Activated CD8-positive, alpha-beta memory T cell treated with anti-CD3 and anti-CD28 coated beads for 36 hours (primary cell): ENCODE results near the gene NAV1. TPM values are rescaled to one million over a fixed set of nuclear protein-coding genes. Genes with fewer than 3 reads are reported as not detected.
"Not testable (repeated sequence)": the region's sequence is repeated elsewhere in the genome, so short reads cannot be mapped to it uniquely, and the experiment has no call there.

Experiments
- CTCF ChIA-PET: fragments of 350-600 bp; sonication (Branson Sonifier 250); formaldehyde crosslinking; loops from one replicate; lab custom pipeline; 2021; ENCODE audit warnings: antibody characterized with exemption; lab: Charles Lee
- POLR2A ChIA-PET: fragments of 350-600 bp; sonication (Branson Sonifier 250); formaldehyde crosslinking; loops from one replicate; lab custom pipeline; 2021; ENCODE audit warnings: antibody characterized with exemption; lab: Charles Lee
- total RNA-seq, 2 experiments: library from RNA; stranded (reverse); gene quantifications; one replicate each; pipeline ENCODE4 v1.2.3, GENCODE V29; 2021

NAV1 gene
- total RNA-seq, 2 experiments from 2014 or later, result 0.61 to 0.94 TPM

DNA sequence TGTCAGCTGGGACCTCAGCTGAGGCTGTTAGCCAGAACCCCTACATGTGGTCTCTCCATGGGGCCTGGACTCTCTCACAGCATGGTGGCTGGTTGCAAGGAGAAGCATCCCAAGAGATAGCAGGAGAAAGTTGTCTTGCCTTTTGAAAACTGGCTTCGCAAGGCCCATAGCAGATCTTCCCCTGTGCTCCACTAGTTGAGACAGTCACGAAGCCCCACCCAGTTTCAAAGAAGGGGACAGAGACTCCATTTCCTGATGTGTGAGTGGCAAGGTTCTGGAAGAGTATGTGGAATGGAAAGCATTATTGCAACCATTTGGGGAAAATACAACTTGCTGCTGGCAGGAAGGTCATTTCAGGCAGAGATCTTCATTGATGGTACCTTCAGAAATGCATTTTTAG, 24.5 kb upstream of the NAV1 start:
- ChIA-PET CTCF (interaction anchor here (1.8 to 5.3 kb wide), 3 partner anchors 16 to 62 kb away, joined by 5 to 95 read pairs (median 6); no protein-coding TSS in a partner anchor), POLR2A (no interaction called here)

DNA sequence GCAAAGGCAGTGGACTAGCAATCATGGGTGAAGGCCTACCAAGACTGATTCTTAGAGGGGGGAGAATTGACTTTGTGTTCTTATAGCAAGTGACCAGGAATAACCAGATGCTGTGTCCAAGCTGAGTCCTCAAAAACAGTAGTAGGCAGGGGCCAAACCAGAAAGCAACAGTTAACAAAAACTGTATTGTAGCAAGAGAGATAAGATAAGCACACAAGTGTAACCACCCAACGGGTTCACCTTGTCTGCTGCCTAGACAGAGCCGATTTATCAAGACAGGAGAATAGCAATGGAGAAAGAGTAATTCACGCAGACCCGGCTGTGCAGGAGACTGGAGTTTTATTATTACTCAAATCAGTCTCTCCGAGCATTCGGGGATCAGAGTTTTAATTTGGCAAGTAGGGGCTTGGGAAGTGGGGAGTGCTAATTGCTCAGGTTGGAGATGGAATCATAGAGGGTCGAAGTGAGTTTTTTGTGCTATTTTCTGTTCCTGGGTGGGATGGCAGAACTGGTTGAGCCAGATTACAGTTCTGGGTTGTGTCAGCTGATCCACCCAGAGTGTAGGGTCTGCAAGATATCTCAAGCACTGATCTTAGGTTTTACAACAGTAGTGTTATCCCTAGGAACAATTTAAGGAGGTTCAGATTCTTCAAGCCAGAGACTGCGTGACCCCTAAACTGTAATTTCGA, 23.7 kb upstream of the NAV1 start:
- POLR2A ChIA-PET, result no interaction called here
- CTCF ChIA-PET, result interaction anchor here (1.2 to 5.3 kb wide), 2 partner anchors 34 to 67 kb away, joined by 5 to 95 read pairs; no protein-coding TSS in a partner anchor

DNA sequence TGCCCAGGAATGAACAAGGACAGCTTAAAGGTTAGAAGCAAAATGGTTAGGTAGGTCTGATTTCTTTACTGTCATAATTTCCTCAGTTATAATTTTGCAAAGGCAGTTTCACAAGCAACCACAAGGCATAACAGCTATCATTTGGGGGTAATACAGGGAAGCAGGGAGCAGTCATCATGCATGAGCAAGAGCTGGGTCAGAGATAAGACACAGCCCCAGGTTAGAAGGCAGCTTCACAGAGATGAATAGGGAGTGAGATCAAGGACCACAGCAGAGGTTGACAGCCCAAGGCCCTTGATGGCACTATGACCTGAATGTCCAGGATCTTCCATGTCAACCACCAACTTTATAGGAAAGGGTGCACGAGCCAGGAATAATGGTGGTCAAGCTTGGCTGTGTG, 23.0 kb upstream of the NAV1 start:
- POLR2A ChIA-PET, result interaction anchor here (0.9 kb wide), 1 partner anchor 9 kb away, joined by 6 read pairs; no protein-coding TSS in a partner anchor

DNA sequence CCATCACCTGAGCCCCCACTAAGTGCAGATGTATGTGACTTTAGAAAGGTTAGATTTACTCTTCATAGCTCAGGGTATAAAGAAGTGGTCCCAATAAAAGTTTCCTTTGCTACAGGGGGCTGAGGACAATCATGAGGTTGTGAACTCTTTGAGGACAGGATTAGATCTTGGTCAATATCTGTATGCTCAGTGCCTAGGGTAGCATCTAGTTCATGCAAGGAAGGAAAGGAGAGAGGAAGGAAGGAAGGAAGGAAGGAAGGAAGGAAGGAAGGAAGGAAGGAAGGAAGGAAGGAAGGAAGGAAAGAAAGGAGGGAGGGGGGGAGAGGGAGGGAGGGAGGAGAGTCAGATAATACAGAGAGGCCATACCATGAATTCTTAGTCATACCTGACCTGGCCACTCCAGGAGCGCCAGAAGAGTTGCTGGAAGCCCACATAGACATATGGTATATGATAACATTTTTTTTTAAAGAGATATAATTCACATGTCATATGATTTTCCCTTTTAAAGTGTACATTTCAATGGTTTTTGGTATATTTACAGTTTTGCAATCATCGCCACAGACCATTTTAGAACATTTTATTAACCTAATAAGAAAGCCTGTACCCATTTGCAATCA, 22.3 kb upstream of the NAV1 start:
- CTCF ChIA-PET, result interaction anchor here (1.2 to 5.3 kb wide), 2 partner anchors 35 to 69 kb away, joined by 5 to 95 read pairs; no protein-coding TSS in a partner anchor

More for the DNA sequence above, 23.0 kb upstream of the NAV1 start:
- CTCF ChIA-PET, result interaction anchor here (1.2 to 5.3 kb wide), 2 partner anchors 34 to 68 kb away, joined by 5 to 95 read pairs; no protein-coding TSS in a partner anchor

DNA sequence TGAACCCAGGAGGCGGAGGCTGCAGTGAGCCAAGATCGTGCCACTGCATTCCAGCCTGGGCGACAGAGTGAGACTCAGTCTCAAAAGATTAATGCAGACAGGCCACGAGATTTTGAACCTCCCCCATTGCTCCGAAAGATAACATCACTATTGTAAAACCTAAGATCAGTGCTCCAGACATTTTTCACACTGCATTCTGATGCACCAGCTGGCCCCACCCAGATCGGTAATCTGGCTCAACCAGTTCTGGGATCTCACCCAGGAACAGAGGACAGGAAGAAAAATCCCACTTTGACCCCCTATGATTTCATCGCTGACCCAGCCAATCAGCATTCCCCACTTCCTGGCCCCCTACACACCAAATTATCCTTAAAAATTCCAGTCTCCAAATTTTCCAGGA, 21.3 kb upstream of the NAV1 start:
- ChIA-PET POLR2A (no interaction called here), CTCF (interaction anchor here (1.4 to 2.8 kb wide), 2 partner anchors 10 to 35 kb away, joined by 5 to 13 read pairs; partner anchors contain the start of gene CSRP1)

More for the DNA sequence above, 22.3 kb upstream of the NAV1 start:
- POLR2A ChIA-PET, result interaction anchor here (0.9 kb wide), 1 partner anchor 9 kb away, joined by 6 read pairs; no protein-coding TSS in a partner anchor

DNA sequence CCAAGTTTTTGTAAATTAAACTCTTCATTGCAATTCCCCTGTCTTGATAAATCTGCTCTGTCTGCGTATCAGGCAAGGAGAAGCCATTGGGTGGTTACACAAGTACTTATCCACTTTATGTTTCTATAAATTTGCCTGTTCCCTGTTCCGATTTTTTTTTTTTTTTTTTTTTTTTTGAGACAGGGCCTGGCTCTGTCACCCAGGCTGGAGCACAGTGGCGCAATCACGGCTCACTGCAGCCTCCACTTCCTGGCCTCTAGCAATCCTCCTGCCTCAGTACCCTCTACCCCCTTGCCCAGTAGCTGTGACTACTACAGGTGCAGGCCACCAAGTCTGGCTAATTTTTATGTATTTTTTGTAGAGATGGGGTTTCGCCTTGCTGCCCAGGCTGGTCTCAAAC, 20.9 kb upstream of the NAV1 start:
- ChIA-PET POLR2A (no interaction called here), CTCF (interaction anchor here (1.1 to 2.8 kb wide), 3 partner anchors 11 to 36 kb away, joined by 3 to 13 read pairs (median 5); partner anchors contain the start of gene CSRP1)

DNA sequence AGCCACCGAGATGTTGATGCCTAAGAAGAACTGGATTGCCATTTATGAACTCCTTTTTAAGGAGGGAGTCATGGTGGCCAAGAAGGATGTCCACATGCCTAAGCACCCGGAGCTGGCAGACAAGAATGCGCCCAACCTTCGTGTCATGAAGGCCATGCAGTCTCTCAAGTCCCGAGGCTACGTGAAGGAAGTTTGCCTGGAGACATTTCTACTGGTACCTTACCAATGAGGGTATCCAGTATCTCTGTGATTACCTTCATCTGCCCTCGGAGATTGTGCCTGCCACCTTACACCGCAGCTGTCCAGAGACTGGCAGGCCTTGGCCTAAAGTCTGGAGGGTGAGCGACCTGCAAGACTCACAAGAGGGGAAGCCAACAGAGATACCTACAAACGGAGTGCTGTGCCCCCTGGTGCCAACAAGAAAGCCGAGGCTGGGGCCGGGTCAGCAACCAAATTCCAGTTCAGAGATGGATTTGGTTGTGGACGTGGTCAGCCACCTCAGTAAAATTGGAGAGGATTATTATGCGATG, 18.8 kb upstream of the NAV1 start:
- POLR2A ChIA-PET, result not testable (repeated sequence)
- CTCF ChIA-PET, result interaction anchor here (2.2 to 2.8 kb wide), 2 partner anchors 38 to 39 kb away, joined by 7 to 13 read pairs; no protein-coding TSS in a partner anchor

DNA sequence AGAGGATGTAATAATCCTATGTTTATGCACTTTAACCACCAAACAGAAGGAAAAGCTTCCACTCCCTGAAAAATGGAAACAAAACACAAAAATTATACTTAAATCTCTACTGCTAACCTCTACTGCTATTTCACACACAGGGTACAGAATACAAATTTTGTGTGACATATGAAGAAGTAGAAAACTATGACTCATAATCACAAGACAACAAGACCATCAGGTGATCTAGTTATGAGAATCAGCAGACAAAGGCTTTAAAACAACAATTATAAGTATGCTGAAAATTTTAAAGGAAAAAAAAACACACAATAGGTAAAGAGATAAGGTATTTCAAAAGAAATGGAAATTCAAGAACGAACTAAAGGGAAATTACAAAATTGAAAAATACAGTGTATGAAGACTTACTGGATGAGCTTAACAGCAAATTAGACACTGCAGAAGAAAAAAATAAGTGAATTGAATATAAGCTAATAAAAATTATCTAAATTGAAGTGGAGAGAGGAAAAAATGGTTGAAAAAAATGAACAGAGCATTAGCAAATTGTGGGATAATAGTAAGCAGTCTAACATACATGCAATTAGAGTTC, 13.6 kb upstream of the NAV1 start:
- ChIA-PET CTCF (interaction anchor here (2.4 kb wide), 1 partner anchor 12 kb away, joined by 10 read pairs; no protein-coding TSS in a partner anchor), POLR2A (no interaction called here)

DNA sequence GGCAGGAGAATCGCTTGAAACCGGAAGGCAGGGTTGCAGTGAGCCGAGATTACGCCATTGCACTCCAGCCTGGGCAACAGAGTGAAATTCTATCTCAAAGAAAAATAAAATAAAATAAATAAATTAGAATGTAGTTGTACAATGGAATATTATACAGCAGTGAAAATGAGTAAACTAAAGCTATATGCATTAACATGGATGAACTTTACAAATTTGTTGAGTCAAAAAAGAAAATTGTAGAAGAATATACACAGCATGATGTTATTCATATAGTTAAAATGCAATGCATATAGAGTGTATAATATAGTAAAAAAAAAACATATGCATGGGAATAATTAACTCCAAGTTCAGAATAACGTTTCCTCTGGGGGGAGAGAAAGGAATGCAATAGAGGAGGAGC, 11.0 kb upstream of the NAV1 start:
- POLR2A ChIA-PET, result interaction anchor here (0.6 kb wide), 1 partner anchor 323 kb away, joined by 5 read pairs; no protein-coding TSS in a partner anchor
- CTCF ChIA-PET, result interaction anchor here (1.0 kb wide), 1 partner anchor 16 kb away, joined by 3 read pairs; no protein-coding TSS in a partner anchor

DNA sequence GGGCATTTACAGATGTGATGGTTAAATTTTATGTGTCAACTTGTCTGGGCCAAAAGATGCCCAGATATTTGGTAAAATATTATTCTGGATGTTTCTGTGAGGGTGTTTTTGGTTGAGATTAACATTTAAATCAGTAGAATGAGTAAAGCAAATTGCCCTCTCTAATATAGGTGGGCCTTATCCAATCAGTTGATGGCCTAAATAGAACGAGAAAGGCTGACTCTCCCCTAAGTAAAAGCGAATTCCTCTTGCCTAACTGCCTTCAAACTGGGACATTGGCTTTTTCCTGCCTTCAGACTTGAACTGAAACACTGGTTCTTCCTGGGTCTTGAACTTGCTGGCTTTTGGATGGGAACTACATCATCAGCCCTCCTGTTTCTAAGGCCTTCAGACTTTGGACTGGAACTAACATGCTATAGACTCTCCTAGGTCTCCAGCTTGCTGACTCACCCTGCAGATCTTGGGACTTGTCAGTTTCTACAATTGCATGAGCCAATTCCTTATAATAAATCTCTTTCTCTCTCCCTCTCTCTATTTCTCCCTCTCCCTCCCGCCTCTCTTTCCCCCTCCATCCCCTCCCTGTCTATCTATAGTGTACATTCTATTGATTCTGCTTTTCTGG, 10.2 kb upstream of the NAV1 start:
- CTCF ChIA-PET, result interaction anchor here (1.0 kb wide), 1 partner anchor 17 kb away, joined by 3 read pairs; no protein-coding TSS in a partner anchor
- POLR2A ChIA-PET, result no interaction called here

DNA sequence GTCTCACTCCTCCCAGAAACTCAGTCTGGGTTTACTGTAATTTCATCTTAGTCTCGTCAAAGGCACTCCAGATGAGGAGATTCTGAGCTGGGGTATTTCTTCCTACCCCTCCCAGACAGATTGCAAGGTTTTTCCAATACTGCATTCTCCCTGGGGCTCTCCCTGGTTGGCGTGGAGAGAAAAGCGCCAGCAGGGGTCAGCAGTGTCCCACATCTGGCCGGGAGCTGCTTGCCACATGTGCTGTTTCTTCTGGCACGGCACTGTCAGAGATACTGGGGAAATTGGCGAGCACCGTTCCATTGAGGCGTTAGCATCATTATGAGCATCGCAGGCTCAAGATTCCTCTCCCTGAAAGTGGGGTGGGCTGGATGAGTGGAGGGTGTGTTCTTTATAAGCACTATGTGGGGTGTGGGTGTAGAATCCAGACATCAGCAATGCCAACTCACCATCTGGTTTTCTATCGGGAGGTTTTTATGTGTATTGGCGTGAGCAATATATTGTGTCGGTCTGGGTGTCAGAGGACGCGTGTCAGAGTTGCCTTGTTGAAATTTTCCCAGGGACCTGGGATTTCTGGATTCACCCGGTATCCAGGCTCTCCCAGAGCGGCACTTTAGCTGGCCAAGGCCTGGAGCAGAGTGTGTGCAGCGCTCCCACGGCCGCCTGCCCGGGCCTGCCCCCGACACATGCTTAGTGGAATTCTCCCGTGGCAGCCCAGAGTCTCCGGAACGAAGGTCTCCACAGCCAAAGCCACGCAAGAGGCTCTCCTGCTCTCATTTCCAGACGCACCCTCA, 8.0 kb upstream of the NAV1 start:
- CTCF ChIA-PET, result interaction anchor here (0.6 to 1.3 kb wide), 5 partner anchors 18 to 253 kb away, joined by 3 to 5 read pairs (median 3); no protein-coding TSS in a partner anchor
- POLR2A ChIA-PET, result no interaction called here

DNA sequence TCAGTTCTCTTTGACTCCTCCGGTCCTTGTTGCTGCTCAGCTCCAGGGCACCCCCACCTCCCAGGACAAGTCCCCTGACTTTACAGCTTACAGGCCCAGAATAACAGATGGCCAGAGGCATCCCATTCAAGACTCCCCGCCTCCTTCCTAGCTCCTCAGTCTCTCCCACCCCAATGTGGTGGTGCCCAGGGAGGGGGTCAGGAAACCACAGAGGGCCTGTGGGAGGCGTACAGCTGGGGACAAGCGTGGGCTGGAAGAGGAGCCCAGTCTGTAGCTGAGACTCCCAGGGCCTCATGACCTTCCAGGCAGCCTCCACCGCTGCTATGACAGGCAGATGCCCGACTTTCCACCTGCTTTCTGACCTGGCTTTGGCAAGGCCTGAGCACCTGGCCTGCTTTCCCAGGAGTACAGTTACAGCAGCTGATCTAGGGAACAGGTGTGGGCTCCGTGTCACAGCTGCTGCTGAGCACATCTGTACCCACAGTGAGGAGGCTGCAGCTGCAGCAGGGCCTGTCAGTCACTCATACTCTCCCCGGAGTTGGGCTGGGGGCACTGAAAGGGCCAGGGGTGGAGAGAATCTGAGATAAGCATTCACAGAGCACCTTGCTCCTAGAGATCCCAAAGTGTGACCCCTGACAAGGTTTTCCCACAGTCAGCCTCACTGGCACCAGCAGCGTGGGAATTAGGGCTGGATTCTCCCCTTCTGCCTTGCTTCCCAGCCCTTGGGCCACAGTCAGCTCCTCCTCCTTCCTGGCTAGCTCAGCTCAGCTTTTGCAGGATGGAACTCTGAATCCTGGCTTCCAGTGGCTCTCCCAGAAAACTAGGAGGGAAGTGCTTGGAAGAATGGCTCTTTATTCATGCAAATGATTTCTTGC, 7.1 kb upstream of the NAV1 start:
- POLR2A ChIA-PET, result no interaction called here
- CTCF ChIA-PET, result interaction anchor here (0.6 to 1.0 kb wide), 3 partner anchors 50 to 252 kb away, joined by 3 read pairs; no protein-coding TSS in a partner anchor

DNA sequence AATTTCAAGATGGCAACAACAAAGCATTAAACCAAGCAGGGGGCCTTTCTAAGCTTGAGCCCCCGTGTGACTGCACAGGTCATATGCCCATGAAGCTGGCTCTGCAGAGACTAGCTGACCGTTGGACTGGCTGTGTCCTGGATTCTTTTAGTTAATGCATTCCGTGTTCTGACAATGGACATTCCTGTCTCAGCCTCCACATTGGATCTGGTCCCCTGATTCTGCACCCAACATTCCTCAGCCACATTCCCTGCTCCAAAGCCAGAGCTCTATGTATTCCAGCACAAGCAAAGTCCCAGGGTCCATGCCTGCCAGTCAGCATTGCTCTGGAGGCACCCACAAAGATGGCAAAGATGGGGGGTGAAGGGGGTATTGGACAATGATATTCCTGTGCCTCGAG, 5.1 kb upstream of the NAV1 start:
- ChIA-PET CTCF (interaction anchor here (0.9 kb wide), 1 partner anchor 21 kb away, joined by 3 read pairs; no protein-coding TSS in a partner anchor), POLR2A (no interaction called here)

DNA sequence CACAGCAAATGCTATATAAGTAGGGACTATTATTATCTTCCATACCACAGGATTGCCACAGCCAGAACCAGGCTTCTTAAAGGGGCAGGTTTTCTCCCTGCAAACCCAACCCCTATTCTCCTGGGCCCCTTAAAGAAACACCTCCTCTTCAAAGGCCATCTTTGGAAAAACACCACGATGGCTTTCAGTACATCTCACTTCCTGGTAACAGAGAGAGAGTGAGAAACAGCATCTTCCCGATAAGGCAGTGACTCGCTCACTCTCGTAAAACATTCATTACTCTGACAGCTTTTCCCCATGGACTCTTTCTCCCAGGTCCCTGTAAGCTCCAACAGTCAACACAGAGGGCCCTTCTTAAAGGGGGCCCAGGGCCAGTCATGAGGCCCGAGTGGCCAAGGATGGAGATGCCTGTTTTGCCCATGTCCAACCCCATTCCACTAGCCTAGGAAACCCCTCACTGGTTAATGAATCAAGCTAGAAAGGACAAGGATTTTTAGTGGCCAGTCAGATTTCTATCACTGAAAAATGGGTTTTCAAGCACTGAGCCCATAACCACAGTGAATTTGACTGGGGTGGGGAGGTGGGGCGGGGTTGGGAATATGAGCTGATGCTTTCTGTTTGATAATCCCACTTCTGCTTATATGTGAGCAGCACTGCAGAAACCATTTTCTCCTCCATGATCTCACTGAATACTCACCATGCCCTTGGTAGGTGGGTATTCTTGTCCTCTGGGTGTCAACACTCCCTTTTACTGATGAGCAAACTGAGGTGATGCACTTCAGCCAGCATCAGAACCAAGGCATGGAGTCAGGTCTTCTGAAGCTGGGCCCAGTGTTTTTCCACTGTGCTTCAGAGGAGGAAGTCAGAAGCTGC, 3.6 kb upstream of the NAV1 start:
- ChIA-PET CTCF (no interaction called here), POLR2A (no interaction called here)

DNA sequence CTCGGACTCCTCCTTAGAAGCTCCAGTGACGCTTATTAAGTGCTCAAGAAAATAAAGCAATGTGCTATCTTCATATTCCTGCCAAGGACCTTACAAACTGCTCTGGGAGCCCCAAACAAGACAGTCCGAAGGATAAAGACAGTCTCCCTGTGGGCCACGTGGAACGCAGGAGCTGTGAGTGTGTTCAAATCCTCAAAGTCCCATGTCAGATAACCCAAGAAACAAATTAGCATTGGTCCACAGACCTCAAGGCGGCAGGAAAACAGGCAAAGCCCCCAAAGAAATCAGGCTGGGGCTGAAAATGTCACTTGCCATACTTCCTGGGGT, 3.0 kb upstream of the NAV1 start:
- ChIA-PET CTCF (no interaction called here), POLR2A (no interaction called here)

DNA sequence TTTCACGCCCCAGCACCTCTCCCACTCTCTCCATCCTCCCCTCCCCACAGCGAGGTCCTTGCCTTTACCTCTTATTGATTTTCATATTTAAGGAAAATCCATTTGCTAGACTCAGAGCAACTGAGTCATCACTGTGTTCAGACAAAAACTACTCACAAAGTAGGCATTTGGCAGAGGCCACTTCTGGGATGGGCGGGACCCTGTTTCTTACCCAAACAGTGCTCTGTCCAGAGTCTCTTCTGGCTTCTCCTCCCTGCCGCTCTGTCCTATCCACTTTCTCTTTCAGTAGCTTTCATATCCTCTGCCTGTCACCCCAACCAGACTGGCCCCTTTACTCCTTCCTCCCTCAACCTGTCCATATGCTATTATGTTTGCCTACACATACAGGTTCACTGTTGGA, 2.4 kb upstream of the NAV1 start:
- POLR2A ChIA-PET, result no interaction called here
- CTCF ChIA-PET, result interaction anchor here (1.9 kb wide), 1 partner anchor 24 kb away, joined by 5 read pairs; no protein-coding TSS in a partner anchor
